Measurements from ENCODE around the gene ATOX1. TPM values are rescaled to one million over a fixed set of nuclear protein-coding genes. Genes with fewer than 3 reads are reported as not detected.

Gene ATOX1
- total and polyA plus RNA-seq, 9 of the 15 experiments (the other 6 are each of a cell fraction or from before 2014, with no cell fraction given) = 59.2 to 318 (median 86.2) TPM

DNA sequence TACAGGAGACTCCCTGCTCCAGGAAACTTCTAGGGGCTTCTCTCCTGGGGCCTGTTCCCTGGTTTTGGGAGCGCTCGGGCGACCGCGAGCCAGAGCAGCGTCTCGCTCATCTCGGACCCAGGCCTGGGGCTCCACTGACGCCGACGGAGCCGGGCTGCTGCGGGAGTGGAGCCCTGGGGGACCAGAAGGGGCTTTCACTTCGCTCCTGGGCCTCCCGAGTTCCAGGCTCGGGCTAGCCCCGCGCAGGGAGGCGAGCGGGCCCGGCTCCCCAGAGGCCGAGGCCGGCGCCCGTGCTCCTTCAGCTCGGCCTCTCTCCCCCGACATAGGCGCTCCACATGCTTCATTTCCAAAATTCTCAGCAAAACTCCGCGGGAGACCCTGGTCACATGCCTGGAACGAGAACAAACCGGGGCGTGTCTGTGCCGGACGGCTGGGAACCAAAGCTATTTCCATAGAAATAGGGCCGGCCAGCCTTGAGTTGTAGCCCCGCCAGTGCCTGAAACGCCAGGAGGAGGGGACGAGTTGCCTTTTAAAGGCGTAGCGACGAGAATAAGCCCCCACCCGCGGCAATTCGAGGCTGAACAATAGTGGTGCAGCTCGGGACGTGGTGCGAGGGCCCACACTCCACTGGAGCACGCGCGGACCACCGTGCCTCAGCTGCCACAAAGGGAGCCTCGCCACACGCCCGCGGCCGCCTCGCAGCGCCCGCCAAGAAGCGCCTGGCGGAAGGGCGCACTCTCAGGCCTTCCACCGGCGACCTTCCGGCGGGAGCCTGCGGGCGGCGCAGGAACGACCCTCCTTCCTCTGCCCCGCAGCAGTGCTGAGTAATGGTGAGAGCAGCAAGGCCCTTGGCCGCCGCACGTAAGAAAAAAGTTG, 12.2 kb upstream of the ATOX1 start (continued):
- TF ChIP-seq, protein P1, sequence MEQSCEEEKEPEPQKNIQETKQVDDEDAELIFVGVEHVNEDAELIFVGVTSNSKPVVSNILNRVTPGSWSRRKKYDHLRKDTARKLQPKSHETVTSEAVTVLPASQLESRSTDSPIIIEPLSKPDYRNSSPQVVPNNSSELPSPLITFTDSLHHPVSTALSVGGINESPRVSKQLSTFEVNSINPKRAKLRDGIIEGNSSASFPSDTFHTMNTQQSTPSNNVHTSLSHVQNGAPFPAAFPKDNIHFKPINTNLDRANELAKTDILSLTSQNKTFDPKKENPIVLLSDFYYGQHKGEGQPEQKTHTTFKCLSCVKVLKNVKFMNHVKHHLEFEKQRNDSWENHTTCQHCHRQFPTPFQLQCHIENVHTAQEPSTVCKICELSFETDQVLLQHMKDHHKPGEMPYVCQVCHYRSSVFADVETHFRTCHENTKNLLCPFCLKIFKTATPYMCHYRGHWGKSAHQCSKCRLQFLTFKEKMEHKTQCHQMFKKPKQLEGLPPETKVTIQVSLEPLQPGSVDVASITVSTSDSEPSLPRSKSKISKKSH (CRISPR knock-in tag; IDR thresholded peaks at IDR 0.05) = no peak
- TF ChIP-seq MGA (IDR thresholded peaks at IDR 0.05) = peak; percentile 95
- no peak for TF ChIP-seq PPARD (CRISPR knock-in tag; IDR thresholded peaks at IDR 0.05)
- TF ChIP-seq STAG1 (CRISPR knock-in tag; IDR thresholded peaks at IDR 0.05; ENCODE audit: borderline replicate concordance) = no peak
- 0 out of 2 replicates have a peak, but pooled peaks have one; percentile 23 for TF ChIP-seq ZZZ3 (IDR thresholded peaks at IDR 0.05)
- TF ChIP-seq KDM2B (CRISPR knock-in tag; IDR thresholded peaks at IDR 0.05) = 0 out of 2 replicates have a peak, but pooled peaks have one; percentile 6
- no peak for TF ChIP-seq ZNF668 (CRISPR knock-in tag; IDR thresholded peaks at IDR 0.05)
- no peak for TF ChIP-seq ZNF140 (CRISPR knock-in tag; IDR thresholded peaks at IDR 0.05)
- TF ChIP-seq HDAC1 (IDR thresholded peaks at IDR 0.05) = 0 out of 4 replicates have a peak, but pooled peaks of 1 of the 2 experiments have one; percentile 22
- no peak for TF ChIP-seq NBN (IDR thresholded peaks at IDR 0.05; ENCODE audit: low read depth)
- TF ChIP-seq NR3C1 (CRISPR knock-in tag; IDR thresholded peaks at IDR 0.05) = peak; percentile 76; the same call in 1 of the 2 replicates
